ENCODE results near the gene CEBPA.
A peak's percentile ranks its signal among the peaks of the same experiment; 100 is the strongest.

The CEBPA gene

GRCh38 chr19:33270769-33271168 is 31.6 kb downstream of the CEBPA start:
- no peak for DNase-seq (ENCODE audit: low read depth)

- no peak for DNase-seq (ENCODE audit: low read depth)
These were observed 33.3 kb downstream of the CEBPA start for GRCh38 chr19:33269016-33269415.

GRCh38 chr19:33268162-33268991 is 34.0 kb downstream of the CEBPA start:
- no peak for DNase-seq (ENCODE audit: low read depth)

- DNase-seq (ENCODE audit: low read depth), result no peak
These were observed 34.6 kb downstream of the CEBPA start for GRCh38 chr19:33267706-33268105.

- DNase-seq (ENCODE audit: low read depth), result no peak
These were observed 35.3 kb downstream of the CEBPA start for GRCh38 chr19:33266974-33267484.

- DNase-seq (ENCODE audit: low read depth), result no peak
These were observed 37.4 kb downstream of the CEBPA start for GRCh38 chr19:33264881-33265445.

DNA sequence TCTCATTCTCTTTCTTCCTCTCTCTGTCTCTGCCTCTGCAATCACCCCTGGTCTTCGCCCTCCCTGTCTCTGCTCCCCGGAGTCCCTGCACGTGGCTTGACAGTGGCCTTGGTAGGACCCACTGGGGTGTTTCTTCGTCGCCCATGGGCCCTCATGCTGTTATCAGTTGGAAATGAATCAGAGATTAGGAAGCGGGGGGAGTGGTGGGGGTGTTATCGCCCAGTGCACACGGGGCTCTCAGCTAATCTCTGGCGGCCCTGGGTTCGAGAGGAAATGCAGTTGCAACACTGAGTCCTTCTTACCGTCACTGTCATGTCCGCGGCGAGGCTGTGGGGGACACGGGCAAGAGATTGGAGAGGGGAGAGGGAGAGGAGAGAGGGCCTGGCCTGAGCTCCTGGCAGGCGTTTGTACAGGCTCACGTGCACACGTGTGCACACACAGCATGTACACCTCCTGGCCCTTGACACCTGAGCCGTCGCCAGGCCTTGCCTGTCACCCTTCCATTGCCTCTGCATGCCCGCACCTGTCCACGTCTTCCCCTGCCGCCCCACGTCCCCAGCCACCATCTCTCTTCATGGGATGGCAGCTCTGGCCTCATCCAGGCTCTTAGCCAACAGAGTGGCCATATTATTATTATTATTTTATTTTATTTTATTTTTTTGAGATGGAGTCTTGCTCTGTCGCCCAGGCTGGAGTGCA is 38.9 kb downstream of the CEBPA start:
- DNase-seq (ENCODE audit: low read depth), result peak; percentile 75

DNA sequence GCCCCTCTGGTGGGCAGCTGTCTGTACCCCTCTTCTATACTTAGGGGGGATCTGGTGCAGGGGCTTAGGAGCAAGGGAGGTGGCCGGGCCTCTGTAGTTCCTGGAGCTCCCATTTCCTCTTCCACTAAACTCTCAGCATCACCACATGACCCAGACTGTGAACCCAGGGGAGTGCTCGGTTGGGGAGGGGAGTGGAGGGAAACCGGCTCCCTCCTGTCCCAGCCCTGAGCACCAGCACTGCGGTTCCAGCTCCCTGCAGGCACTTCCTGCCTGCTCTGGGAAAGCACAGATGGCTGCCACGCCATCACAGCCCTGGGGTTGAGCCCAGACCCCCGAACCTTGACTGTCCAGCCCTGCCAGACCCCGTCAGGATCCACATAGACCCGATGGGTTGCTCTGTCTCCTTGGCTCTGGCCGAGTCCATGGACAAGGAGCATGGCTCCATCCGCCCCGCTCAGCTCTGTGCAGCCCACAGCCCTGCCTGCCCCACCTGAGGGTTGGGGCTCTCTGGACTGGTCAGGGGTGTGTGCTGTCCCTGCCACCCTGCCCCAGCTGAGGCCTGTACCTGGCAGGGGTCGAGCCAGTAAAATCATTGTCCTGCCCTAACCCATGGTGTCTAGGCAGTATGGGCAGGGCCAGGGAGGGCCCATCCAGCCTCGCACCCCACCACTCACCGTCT is 40.7 kb downstream of the CEBPA start:
- DNase-seq (ENCODE audit: low read depth), result no peak

DNA sequence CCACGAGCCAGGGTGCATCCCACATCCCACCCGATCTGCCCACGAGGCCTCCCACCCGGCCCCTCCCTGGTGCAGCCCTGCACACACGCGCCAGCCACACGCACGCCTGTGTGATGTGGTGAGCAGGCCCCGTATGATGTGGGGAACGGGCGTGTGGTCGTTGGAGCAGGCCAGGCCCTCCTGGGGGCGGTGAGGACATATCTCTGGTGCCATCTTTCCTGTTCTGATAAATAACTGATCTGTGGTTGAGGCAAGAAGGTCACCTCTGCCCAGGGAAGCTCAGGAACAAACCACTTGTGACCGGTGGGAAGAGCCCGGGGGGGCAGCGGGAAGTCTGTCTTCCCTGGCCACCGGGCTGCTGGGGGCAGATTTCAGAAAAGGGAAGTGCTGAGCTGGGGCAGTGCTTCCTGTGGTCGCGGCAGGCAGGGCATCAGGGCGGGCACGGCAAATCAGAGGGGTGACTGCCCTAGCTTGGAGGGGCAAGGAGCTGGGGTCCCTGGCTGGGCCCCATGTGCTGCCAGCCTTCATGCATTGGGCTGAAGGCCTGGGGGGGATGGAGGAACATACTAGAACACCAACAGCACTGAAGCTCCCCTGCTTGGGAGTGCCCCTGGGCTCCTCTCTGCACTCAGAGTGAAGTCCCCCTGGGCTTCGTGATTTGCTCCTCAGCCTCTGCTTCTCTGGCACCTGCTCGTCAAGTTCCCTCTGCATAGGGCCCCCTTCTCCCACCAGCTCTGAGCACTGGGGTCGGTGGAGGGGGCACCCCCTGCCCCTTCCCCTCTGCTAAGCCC is 41.5 kb downstream of the CEBPA start:
- DNase-seq (ENCODE audit: low read depth), result peak; percentile 92

DNA sequence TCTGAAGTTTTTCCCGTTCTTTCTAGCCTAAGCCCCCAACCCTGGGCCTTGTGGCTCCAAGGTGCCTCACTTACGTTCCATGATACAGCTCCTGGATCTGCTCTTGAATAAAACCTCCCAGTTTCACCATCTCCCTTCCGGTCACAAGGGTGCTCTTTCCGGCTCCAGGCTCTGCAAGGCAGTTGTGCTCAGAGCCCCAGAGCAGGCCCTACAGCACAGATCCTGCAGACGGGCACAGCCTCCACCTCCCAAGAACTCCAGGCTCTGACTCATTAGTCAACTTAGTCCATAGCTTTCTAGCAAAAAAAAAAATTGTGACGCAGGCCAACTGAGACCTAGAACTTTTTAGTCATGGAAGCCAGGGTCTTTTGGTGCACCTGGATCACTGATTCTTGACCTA is 42.8 kb downstream of the CEBPA start:
- DNase-seq (ENCODE audit: low read depth), result no peak

DNA sequence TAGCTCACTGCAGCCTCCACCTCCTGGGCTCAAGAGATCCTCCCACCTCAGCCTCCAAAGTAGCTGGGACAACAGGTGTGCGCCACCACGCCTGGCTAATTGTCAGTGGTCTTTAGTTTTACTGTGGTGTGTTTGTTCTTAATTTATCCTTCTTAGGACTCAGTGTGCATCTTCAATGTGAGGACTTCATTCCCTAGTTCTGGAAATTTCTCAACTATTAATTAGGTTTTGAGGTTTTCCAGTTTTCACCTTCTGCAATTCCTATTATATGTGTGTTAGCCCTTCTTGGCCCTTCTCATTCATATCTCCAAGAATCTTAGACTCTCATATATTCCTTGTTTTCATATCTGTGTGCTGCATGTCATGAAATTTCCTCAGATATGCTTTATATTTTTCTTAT is 44.5 kb downstream of the CEBPA start:
- no peak for DNase-seq (ENCODE audit: low read depth)

DNA sequence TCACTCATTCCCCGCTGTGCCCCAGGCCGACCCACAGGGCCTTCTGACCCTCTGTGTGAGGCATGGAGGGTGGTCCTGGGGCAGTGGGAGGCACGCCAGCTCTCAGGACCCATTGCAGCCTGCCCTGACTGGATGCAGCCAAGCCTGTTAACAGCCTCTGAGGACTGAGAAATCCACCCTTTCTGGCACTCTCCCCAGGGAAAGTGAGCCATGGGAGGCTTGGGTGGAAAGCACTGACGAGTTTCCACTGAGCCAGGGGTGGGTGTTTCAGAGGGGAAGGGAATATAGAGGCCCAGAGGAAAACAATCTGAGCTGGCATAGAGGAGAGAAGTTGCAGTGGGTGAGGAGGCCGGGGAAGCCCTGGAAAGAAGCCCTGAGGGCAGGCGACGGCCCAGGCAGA is 46.1 kb downstream of the CEBPA start:
- no peak for DNase-seq (ENCODE audit: low read depth)

DNA sequence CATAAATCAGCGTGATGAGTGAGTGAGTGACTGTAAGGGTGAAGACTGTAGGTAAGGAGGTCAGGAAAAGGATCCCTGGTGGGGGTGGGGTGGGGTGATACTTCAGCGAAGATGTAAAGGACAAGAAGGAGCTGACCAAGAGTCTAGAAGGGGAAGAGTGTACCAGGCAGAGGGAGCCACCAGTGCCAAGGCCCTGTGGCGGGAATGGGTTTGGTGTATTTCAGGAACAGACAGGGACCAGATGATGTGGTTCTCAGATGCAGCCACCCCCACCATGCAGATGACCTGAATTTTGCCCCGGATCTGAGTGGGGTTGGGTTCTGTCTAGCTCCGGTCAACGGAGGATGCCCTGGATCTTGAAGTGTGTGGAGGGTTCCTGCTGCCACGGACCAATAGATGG is 46.6 kb downstream of the CEBPA start:
- no peak for DNase-seq (ENCODE audit: low read depth)

DNA sequence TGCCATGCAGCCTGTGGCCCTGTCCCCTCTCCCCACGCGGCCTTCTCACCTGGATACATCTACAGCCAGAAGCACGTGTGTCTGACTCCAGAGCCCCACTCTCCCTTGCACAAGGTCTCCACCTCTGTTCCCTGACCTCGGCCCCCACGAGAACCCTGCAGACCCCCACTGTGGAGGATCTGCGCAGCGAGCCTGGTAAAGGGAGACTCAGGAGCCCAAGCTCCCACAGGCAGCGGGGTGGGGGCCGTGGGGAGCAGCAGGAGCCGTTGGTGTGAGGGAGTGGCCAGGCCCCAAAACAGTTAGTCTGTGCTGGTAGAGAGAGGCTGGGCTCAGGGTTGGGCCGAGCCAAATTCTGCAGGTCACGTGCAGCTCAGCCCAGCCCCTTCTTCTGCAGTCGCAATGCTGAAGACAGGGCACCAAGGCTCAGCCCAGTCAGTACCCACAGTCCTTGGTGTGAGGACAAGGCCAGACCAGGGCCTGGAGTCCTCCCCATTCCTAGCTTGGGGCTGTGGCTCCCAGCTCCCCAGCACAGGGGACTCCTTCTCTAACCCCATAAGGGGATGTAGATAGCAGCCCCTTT is 48.0 kb downstream of the CEBPA start:
- no peak for DNase-seq (ENCODE audit: low read depth)

GRCh38 chr19:33252971-33253370 is 49.4 kb downstream of the CEBPA start:
- DNase-seq (ENCODE audit: low read depth), result no peak

- DNase-seq (ENCODE audit: low read depth), result no peak
These were observed 49.8 kb downstream of the CEBPA start for GRCh38 chr19:33252418-33252962.

DNA sequence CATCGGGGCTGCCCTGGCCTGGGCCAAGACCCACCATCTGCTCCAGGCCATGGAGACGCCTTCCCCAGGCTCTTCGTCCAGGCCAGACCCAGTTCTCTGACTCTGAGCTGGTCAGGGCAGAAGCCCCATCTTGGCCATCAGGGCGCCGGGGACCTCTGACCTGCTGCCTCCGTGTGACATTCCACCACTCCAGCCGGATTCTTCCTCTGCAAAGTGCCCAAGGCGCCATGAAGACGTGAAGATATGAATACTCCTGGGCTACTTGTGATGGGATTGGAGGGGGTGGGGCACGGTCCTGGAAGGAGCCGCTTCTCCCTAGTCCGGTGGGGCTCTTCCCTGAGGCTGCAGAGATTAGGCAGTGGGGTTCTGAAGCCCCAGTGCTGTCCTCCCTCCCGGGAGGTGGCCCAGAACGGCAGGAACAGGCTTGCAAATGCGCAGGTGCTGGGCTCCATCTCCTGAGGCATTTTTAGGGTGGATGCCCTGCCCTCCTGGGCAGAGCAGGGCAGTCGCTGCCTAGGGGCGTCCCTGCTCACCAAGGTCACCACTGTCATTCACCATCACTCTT is 50.7 kb downstream of the CEBPA start:
- no peak for DNase-seq (ENCODE audit: low read depth)

DNA sequence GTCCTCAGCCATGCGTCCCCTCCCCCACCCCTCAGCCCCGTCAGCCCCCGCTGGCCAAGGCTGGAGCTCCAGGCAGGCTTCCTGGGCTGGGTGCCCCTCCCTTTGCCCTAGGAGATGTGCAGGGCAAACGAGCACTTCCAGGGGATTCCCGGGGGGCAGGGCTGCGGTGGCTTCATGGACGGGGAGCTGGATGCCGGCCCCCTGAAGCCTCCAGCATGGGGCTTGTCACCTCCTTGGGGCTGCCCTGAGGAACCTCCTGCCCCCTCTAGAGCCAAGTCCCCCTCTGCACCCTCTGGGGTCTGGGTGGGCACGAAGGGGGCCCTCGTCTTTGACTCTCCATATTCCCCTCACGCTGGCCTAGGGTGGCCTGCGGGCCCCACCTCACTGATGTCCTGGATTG is 51.3 kb downstream of the CEBPA start:
- no peak for DNase-seq (ENCODE audit: low read depth)

- DNase-seq (ENCODE audit: low read depth), result no peak
These were observed 51.8 kb downstream of the CEBPA start for GRCh38 chr19:33250500-33250899.

All from CMK (cell line).